H1 (cell line): ENCODE data around the gene SCNN1B. TPM values are rescaled to one million over a fixed set of nuclear protein-coding genes. Genes with fewer than 3 reads are reported as not detected.
A peak's percentile ranks its signal among the peaks of the same experiment; 100 is the strongest.

ENCODE experiments used
- CTCF ChIA-PET: fragments of 300-600 bp; sonication (Branson Sonifier 250); formaldehyde crosslinking; loops from one replicate; lab custom pipeline; 2021; ENCODE audit not compliant: partially characterized antibody; lab: Charles Lee
- POLR2A ChIA-PET: fragments of 300-600 bp; sonication (Branson Sonifier 250); formaldehyde crosslinking; loops from one replicate; lab custom pipeline; 2021; ENCODE audit warnings: inconsistent platforms; ENCODE audit not compliant: partially characterized antibody; lab: Charles Lee
- DNase-seq, 2 experiments: peaks; one replicate each; pipeline versions ENCODE4 v3.0.0 to v3.0.0-alpha.2; 2010 to 2022; ENCODE audit warnings: low spot score in 2 of 2, low read depth in 1 of 2, mixed read lengths in 1 of 2
- FAIRE-seq: peaks from 2 replicates; lab custom pipeline; 2011; peaks lifted over from hg19 to GRCh38; lab: Jason Lieb, UNC
- H2AFZ ChIP-seq: 2 replicates; pipeline ENCODE4 v1.8.1; 2012; ENCODE audit warnings: low read length, inconsistent platforms
- H2AK5ac ChIP-seq: 2 replicates; pipeline ENCODE4 v1.6.1; 2013; ENCODE audit warnings: low read depth, low read length
- H2BK120ac ChIP-seq: replicated peaks from 2 replicates; pipeline ENCODE3; 2013; ENCODE audit warnings: low read depth, low read length, inconsistent platforms
- H2BK12ac ChIP-seq: 2 replicates; pipeline ENCODE4 v1.6.1; 2013; ENCODE audit warnings: low read depth, low read length
- H2BK15ac ChIP-seq: 2 replicates; pipeline ENCODE4 v1.6.1; 2013; ENCODE audit warnings: low read length
- H2BK20ac ChIP-seq: 2 replicates; pipeline ENCODE4 v1.6.1; 2013; ENCODE audit warnings: low read length
- H2BK5ac ChIP-seq: 2 replicates; pipeline ENCODE4 v1.6.1; 2013; ENCODE audit warnings: low read depth, low read length
- H3K14ac ChIP-seq: 2 replicates; pipeline ENCODE4 v1.6.1; 2013; ENCODE audit warnings: inconsistent platforms; ENCODE audit not compliant: insufficient read length
- H3K18ac ChIP-seq: 2 replicates; pipeline ENCODE4 v1.6.1; 2013; ENCODE audit warnings: low read length; ENCODE audit errors: extremely low read depth
- H3K23ac ChIP-seq: 2 replicates; pipeline ENCODE4 v1.6.1; 2013; ENCODE audit warnings: inconsistent platforms; ENCODE audit not compliant: insufficient read length
- H3K23me2 ChIP-seq: 2 replicates; pipeline ENCODE4 v1.6.1; 2013; ENCODE audit warnings: low read depth, low read length
- H3K27ac ChIP-seq: 2 replicates; pipeline ENCODE4 v1.6.1; 2011; ENCODE audit warnings: low read depth, low read length, inconsistent platforms
- H3K27me3 ChIP-seq, 4 experiments: replicated peaks in 1 of 4; 1 replicate in 1 of 4; 2 replicates in 3 of 4; pipeline versions ENCODE4 v1.6.1 to v1.8.1; 2011 to 2013; ENCODE audit warnings: low read length in 3 of 4, mild to moderate bottlenecking in 3 of 4, inconsistent platforms in 2 of 4, mixed read lengths in 2 of 4, moderate library complexity in 1 of 4; ENCODE audit not compliant: control insufficient read depth in 3 of 4, insufficient read depth in 3 of 4; ENCODE audit errors: extremely low read depth in 1 of 4
- H3K36me3 ChIP-seq, 4 experiments: 2 replicates each; pipeline versions ENCODE4 v1.6.1 to v1.8.1; 2011 to 2013; ENCODE audit warnings: mild to moderate bottlenecking in 4 of 4, low read length in 3 of 4, moderate library complexity in 2 of 4, control low read depth in 1 of 4, inconsistent platforms in 1 of 4; ENCODE audit not compliant: insufficient read depth in 4 of 4, control insufficient read depth in 2 of 4
- H3K4ac ChIP-seq: replicated peaks from 2 replicates; pipeline ENCODE3; 2013; ENCODE audit warnings: low read length, low read depth, mixed read lengths, inconsistent platforms; ENCODE audit not compliant: insufficient read length
- H3K4me1 ChIP-seq, 4 experiments: replicated peaks in 1 of 4; 1 replicate in 1 of 4; 2 replicates in 3 of 4; pipeline versions ENCODE4 v1.6.1 to v1.8.1; 2011 to 2013; ENCODE audit warnings: low read length in 3 of 4, inconsistent platforms in 2 of 4, mixed read lengths in 1 of 4; ENCODE audit not compliant: insufficient read depth in 4 of 4, control insufficient read depth in 3 of 4
- H3K4me2 ChIP-seq, 2 experiments: 2 replicates each; pipeline versions ENCODE4 v1.6.1 to v1.8.1; 2011 to 2013; ENCODE audit warnings: low read depth in 2 of 2, low read length in 2 of 2, control low read depth in 1 of 2, inconsistent platforms in 1 of 2, mild to moderate bottlenecking in 1 of 2; ENCODE audit not compliant: insufficient read depth in 1 of 2
- H3K4me3 ChIP-seq, 4 experiments: fragments of 200-600, 300-600 bp in 1 of 4; sonication (generic), shearing (Covaris generic), sonication (Bioruptor Twin) in 1 of 4; 2 replicates each; pipeline versions ENCODE4 v1.5.1 to v1.8.1; 2011 to 2016; ENCODE audit warnings: low read length in 4 of 4, low read depth in 3 of 4, control low read depth in 2 of 4, inconsistent platforms in 2 of 4, mild to moderate bottlenecking in 2 of 4, mixed read lengths in 1 of 4, moderate library complexity in 1 of 4; ENCODE audit not compliant: insufficient read depth in 2 of 4; ENCODE audit errors: extremely low read depth in 1 of 4
- H3K56ac ChIP-seq: replicated peaks from 2 replicates; pipeline ENCODE3; 2013; ENCODE audit warnings: low read depth, mild to moderate bottlenecking, mixed read lengths, low read length, inconsistent platforms; ENCODE audit not compliant: insufficient read length
- H3K79me1 ChIP-seq: 2 replicates; pipeline ENCODE4 v1.6.1; 2013; ENCODE audit warnings: low read depth, low read length, control low read depth
- H3K79me2 ChIP-seq, 2 experiments: 2 replicates each; pipeline versions ENCODE4 v1.6.1 to v1.8.1; 2012 to 2013; ENCODE audit warnings: low read length in 2 of 2, mild to moderate bottlenecking in 2 of 2, inconsistent platforms in 1 of 2; ENCODE audit not compliant: insufficient read depth in 2 of 2, control insufficient read depth in 1 of 2
- H3K9ac ChIP-seq, 4 experiments: replicated peaks in 1 of 4; 1 replicate in 1 of 4; 2 replicates in 3 of 4; pipeline versions ENCODE4 v1.6.1 to v1.8.1; 2011 to 2013; ENCODE audit warnings: low read depth in 3 of 4, low read length in 3 of 4, control low read depth in 2 of 4, mild to moderate bottlenecking in 2 of 4, moderate library complexity in 2 of 4, inconsistent platforms in 1 of 4; ENCODE audit errors: extremely low read depth in 1 of 4
- H3K9me3 ChIP-seq, 2 experiments: 2 replicates each; pipeline versions ENCODE4 v1.6.1 to v1.8.1; 2012 to 2013; ENCODE audit warnings: mild to moderate bottlenecking in 2 of 2, moderate library complexity in 2 of 2, control low read depth in 1 of 2, inconsistent platforms in 1 of 2, low read depth in 1 of 2, low read length in 1 of 2, mixed read lengths in 1 of 2; ENCODE audit not compliant: insufficient read depth in 2 of 2
- H4K20me1 ChIP-seq, 2 experiments: replicated peaks in 1 of 2; 2 replicates each; pipeline versions ENCODE3 to v1.8.1; 2011 to 2013; ENCODE audit warnings: inconsistent platforms in 2 of 2, low read length in 2 of 2, mild to moderate bottlenecking in 1 of 2; ENCODE audit not compliant: insufficient read depth in 2 of 2, control insufficient read depth in 1 of 2
- H4K5ac ChIP-seq: 2 replicates; pipeline ENCODE4 v1.6.1; 2013; ENCODE audit warnings: low read length, low read depth, mixed read lengths, inconsistent platforms; ENCODE audit not compliant: insufficient read length
- H4K8ac ChIP-seq: 2 replicates; pipeline ENCODE4 v1.8.0; 2013; ENCODE audit warnings: mild to moderate bottlenecking, moderate library complexity, low read length, inconsistent platforms; ENCODE audit not compliant: insufficient read depth; ENCODE audit errors: extremely low read depth
- H4K91ac ChIP-seq: replicated peaks from 2 replicates; pipeline ENCODE3; 2013; ENCODE audit warnings: low read length, mixed read lengths, inconsistent platforms; ENCODE audit not compliant: insufficient read length
- BACH1 ChIP-seq: IDR thresholded peaks from 2 replicates; pipeline ENCODE4 v1.6.1; 2012; ENCODE audit warnings: low read length, improper control_type of control experiment
- BRCA1 ChIP-seq: IDR thresholded peaks from 2 replicates; pipeline ENCODE4 v1.6.1; 2012; ENCODE audit warnings: low read depth, low read length, improper control_type of control experiment
- CBX5 ChIP-seq: fragments of 300-800, 300-1000 bp; sonication (generic); IDR thresholded peaks from 2 replicates; pipeline ENCODE4 v1.7.1; 2016; ENCODE audit warnings: antibody characterized with exemption, low read length, low read depth
- CHD1 ChIP-seq: IDR thresholded peaks from 2 replicates; pipeline ENCODE4 v1.6.1; 2012; ENCODE audit warnings: low read depth, low read length, improper control_type of control experiment
- CHD2 ChIP-seq: IDR thresholded peaks from 2 replicates; pipeline ENCODE4 v1.6.1; 2012; ENCODE audit warnings: low read length, improper control_type of control experiment
- KDM1A ChIP-seq: fragments of 200-600, 300-600 bp; sonication (generic); IDR thresholded peaks from 2 replicates; pipeline ENCODE4 v1.7.1; 2016; ENCODE audit warnings: mild to moderate bottlenecking, low read length, borderline replicate concordance
- PHF8 ChIP-seq: fragments of 200-600 bp; sonication (generic); conservative IDR thresholded peaks from 2 replicates; pipeline ENCODE4 v1.7.1; 2012; ENCODE audit warnings: low read depth, mild to moderate bottlenecking, inconsistent platforms, low read length, moderate library complexity
- POLR2AphosphoS5 ChIP-seq: IDR thresholded peaks from 2 replicates; pipeline ENCODE4 v1.6.1; 2011; ENCODE audit warnings: low read depth, low read length
- RAD21 ChIP-seq, 2 experiments: IDR thresholded peaks in 1 of 2; conservative IDR thresholded peaks in 1 of 2; 2 replicates each; pipeline ENCODE4 v1.6.1; 2011; ENCODE audit warnings: low read depth in 2 of 2, low read length in 2 of 2, improper control_type of control experiment in 1 of 2, inconsistent platforms in 1 of 2, mild to moderate bottlenecking in 1 of 2, moderate library complexity in 1 of 2
- SAP30 ChIP-seq: fragments of 300-600 bp; sonication (generic); IDR thresholded peaks from 2 replicates; pipeline ENCODE4 v1.7.1; 2012; ENCODE audit warnings: low read length, moderate library complexity, mild to moderate bottlenecking, inconsistent platforms; ENCODE audit not compliant: insufficient read depth, insufficient replicate concordance
- TCF12 ChIP-seq: IDR thresholded peaks from 2 replicates; pipeline ENCODE4 v1.6.1; 2011; ENCODE audit warnings: low read depth, mild to moderate bottlenecking, low read length
- WGBS, 2 experiments: shearing (Covaris generic) in 1 of 2; methylation state at CpG; one replicate each; pipeline versions ENCODE4 v1.1.6 to v1.1.7; 2013 to 2015; ENCODE audit warnings: low lambda C conversion rate in 2 of 2, mixed read lengths in 2 of 2, inconsistent platforms in 1 of 2, low coverage in 1 of 2, missing lambda C conversion rate in 1 of 2; ENCODE audit not compliant: insufficient replicate concordance in 2 of 2, insufficient coverage in 1 of 2, insufficient read length in 1 of 2; ENCODE audit errors: extremely low coverage in 1 of 2, missing lambda C conversion rate in 1 of 2; 5-methylcytosine and 5-hydroxymethylcytosine counted together
- polyA plus RNA-seq, 7 experiments: library from polyadenylated mRNA; depleted of rRNA in 3 of 7; stranded (reverse) in 5 of 7; unstranded in 2 of 7; fragments of >200 nt in 5 of 7; fragments of 200-250 nt in 2 of 7; gene quantifications; 1 replicate in 5 of 7; 2 replicates in 1 of 7; 4 replicates in 1 of 7; pipeline versions ENCODE4 v1.2.1 to v1.2.3, GENCODE V29; 2011 to 2013; ENCODE audit warnings: missing spikeins in 2 of 7, mixed read lengths in 2 of 7
- total RNA-seq: library from RNA; stranded (reverse); fragmentation: NEBNext Ultra II Directional; extraction: Animal tissue kit (Norgen Biotek cat#: 25700); gene quantifications from 2 replicates; pipeline ENCODE4 v1.2.1, GENCODE V29; 2021

Gene SCNN1B
- total and polyA plus RNA-seq, 2 of the 8 experiments (the other 6 are each of a cell fraction or from before 2014, with no cell fraction given): 0.20 to 0.95 TPM

DNA sequence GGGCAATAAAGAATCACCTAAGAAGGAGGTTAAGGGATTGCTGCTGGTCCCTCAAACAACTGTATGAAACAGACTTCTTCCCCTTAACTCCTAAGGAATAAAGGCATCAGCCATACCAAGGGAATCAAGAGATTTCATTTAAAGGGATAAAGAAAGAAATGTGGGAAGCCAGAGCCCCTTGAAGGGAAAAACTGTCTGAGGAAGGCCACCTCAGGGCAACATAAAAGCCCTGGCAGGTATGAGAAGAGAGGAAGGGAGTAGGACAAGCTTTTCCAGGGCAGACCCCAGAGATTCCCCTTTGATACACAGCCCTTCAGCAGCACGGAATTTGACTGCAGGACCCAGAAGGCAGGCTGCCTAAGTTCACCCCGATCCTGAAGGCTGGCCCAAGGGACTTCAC is 107.4 kb downstream of the SCNN1B start:
- Histone ChIP-seq H3K23ac (no peak overlapping the region), H2BK15ac (no peak overlapping the region), H3K9ac (no peak overlapping the region), H3K4me2 (0 out of 4 replicates have a peak overlapping the region, but pooled peaks of 1 of the 2 experiments have one; percentile 40), H3K56ac (no peak overlapping the region), H3K79me2 (no peaks in the 10 kb centered on the region), H2AFZ (no peak overlapping the region), H3K4me1 (peaks cover 4 to 14% (median 9%) of the 10 kb centered on the region in 4 experiments), H2AK5ac (no peak overlapping the region; the same call in 1 of the 2 replicates), H3K23me2 (no peaks in the 10 kb centered on the region), H4K20me1 (no peaks in the 10 kb centered on the region), H3K27me3 (no peaks in the 10 kb centered on the region), H2BK5ac (0 out of 2 replicates have a peak overlapping the region, but pooled peaks have one; percentile 21), H2BK12ac (no peak overlapping the region; the same call in 1 of the 2 replicates), H3K9me3 (no peaks in the 10 kb centered on the region), H3K4ac (no peak overlapping the region), H2BK20ac (0 out of 2 replicates have a peak overlapping the region, but pooled peaks have one; percentile 27), H3K79me1 (no peaks in the 10 kb centered on the region), H4K5ac (no peak overlapping the region), H4K8ac (no peak overlapping the region), H4K91ac (no peak overlapping the region), H3K4me3 (no peak overlapping the region), H3K27ac (no peak overlapping the region; the same call in 1 of the 2 replicates), H3K14ac (no peak overlapping the region), H2BK120ac (no peak overlapping the region), H3K36me3 (peaks cover 3 to 28% (median 9%) of the 10 kb centered on the region in 4 experiments; a peak in 4 of 8 replicates), H3K18ac (no peak overlapping the region)
- no peak for TF ChIP-seq CBX5
- no peak for TF ChIP-seq BRCA1
- no peak for TF ChIP-seq PHF8
- no peak for TF ChIP-seq BACH1
- TF ChIP-seq POLR2AphosphoS5: no peak
- TF ChIP-seq SAP30: no peak
- TF ChIP-seq KDM1A: no peak
- TF ChIP-seq CHD1: no peak
- TF ChIP-seq RAD21 (IDR thresholded peaks at IDR 0.05 in 1 of 2, conservative IDR thresholded peaks at IDR 0.05 in 1 of 2; ENCODE audit: low read depth in 2 of 2, low read length in 2 of 2): no peak
- no peak for TF ChIP-seq CHD2
- no peak for TF ChIP-seq TCF12
- ChIA-PET POLR2A (interaction anchor here (1.1 to 2.3 kb wide), 2 partner anchors 11 to 14 kb away, joined by 3 to 15 read pairs; no protein-coding TSS in a partner anchor), CTCF (interaction anchor here (1.3 to 8.4 kb wide), 3 partner anchors 10 to 25 kb away, joined by 5 to 53 read pairs (median 7); no protein-coding TSS in a partner anchor)
- DNase-seq (no peak), FAIRE-seq (no peak)
- 70% methylated on average over 2 of the region's 2 CpGs; no CpG with 5 or more reads in 1 of the 2 experiments for WGBS, 2 experiments
